Measurements from ENCODE around the gene TUBB2A. TPM values are rescaled to one million over a fixed set of nuclear protein-coding genes. Genes with fewer than 3 reads are reported as not detected.
A peak's percentile ranks its signal among the peaks of the same experiment; 100 is the strongest.
"Not testable (repeated sequence)": the region's sequence is repeated elsewhere in the genome, so short reads cannot be mapped to it uniquely, and the experiment has no call there.

Gene TUBB2A
- 1 to 10 TPM; 2.5 to 3.6 TPM for total RNA-seq

- peak within 1 kb of the TSS; percentile 80 for H3K4me3 Mint-ChIP-seq
- no peaks in the 10 kb centered on the region for H3K9me3 Mint-ChIP-seq
- peaks cover 25% of the 10 kb centered on the region for H3K4me1 Mint-ChIP-seq
- peaks cover 46% of the 10 kb centered on the region for H3K27me3 Mint-ChIP-seq
- CTCF ChIA-PET: interaction anchor here (0.5 to 2.1 kb wide), 29 partner anchors 8 to 586 kb away, joined by 3 to 17 read pairs (median 4); partner anchors contain the start of genes PSMG4 and TUBB2B
- POLR2A ChIA-PET: interaction anchor here (1.0 to 1.3 kb wide), 4 partner anchors 9 to 102 kb away, joined by 3 to 4 read pairs (median 4); partner anchors contain the start of genes BPHL and PSMG4
- peak; percentile 86 for DNase-seq
- peak within 1 kb of the TSS; percentile 74 for H3K27ac Mint-ChIP-seq
- peaks cover 6% of the 10 kb centered on the region for H3K36me3 Mint-ChIP-seq (ENCODE audit: low read depth)
These were observed at the start of gene TUBB2A for GRCh38 chr6:3157131-3157933. Gene TUBB2A (minus strand): TSS chr6:3157544. CDS start chr6:3157463, 81 bp downstream.

DNA sequence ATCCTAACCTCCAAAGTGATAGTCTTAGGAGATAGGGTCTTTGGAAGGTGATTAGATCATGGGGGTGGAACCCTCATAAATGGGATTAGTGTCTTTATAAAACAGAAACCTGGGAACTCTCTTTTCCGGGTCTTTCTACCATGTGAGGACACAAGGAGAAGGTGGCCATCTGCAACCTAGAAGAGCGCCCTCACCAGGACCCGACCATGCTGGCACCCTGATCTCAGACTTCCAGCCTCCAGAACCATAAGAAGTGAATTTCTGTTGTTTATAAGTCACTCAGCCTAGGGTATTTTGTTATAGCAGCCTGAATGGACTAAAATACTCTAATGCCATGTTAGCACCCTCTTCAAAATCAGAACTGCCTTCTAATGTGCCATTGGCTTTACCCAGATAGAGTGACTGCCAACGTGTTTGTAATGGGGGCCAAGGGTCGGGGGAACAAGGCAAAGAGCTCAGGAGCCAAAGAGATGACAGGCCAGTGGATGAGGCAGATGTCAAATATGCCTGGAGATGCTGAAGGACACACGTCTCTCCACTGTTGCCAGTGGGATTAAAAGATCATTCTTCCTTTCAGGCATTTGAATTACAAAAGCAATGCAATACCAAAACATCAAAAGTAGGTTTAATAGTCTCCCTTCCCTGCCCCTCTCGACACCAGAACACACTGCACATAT, 49.1 kb upstream of the TUBB2A start:
- H3K4me1 Mint-ChIP-seq: peaks cover 19% of the 10 kb centered on the region
- no peaks in the 10 kb centered on the region for H3K36me3 Mint-ChIP-seq (ENCODE audit: low read depth)
- POLR2A ChIA-PET: no interaction called here
- CTCF ChIA-PET: no interaction called here
- H3K9me3 Mint-ChIP-seq: no peaks in the 10 kb centered on the region
- no peak overlapping the region for H3K4me3 Mint-ChIP-seq
- DNase-seq: no peak
- H3K27ac Mint-ChIP-seq: no peak overlapping the region
- peaks cover 14% of the 10 kb centered on the region for H3K27me3 Mint-ChIP-seq

- Mint-ChIP-seq H3K4me3 (no peak overlapping the region), H3K9me3 (no peaks in the 10 kb centered on the region), H3K27ac (no peak overlapping the region), H3K36me3 (ENCODE audit: low read depth) (no peaks in the 10 kb centered on the region), H3K4me1 (peaks cover 19% of the 10 kb centered on the region), H3K27me3 (peaks cover 15% of the 10 kb centered on the region)
- ChIA-PET POLR2A (no interaction called here), CTCF (no interaction called here)
- DNase-seq: no peak
These were observed 48.6 kb upstream of the TUBB2A start for GRCh38 chr6:3205913-3206312.

DNA sequence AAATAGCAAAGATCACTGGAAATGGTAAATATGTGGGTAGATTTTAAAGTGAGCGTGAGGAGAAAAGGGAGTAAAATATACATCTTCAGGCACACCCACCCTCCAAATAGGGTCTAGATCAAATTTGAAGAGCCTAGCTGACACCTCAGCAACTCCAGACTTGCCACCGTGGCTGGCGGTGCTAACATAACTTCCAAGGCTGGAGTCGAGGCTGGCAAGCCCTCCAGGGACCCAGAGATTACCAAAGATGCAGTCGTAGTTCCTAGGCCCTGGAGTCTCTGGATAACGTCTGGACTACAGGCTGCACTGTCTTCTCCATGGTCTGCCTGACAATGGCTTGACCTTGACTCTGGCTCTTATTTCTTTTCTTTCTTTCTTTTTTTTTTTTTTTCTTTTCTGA, 47.6 kb upstream of the TUBB2A start:
- POLR2A ChIA-PET: no interaction called here
- H3K27ac Mint-ChIP-seq: no peak overlapping the region
- no peaks in the 10 kb centered on the region for H3K36me3 Mint-ChIP-seq (ENCODE audit: low read depth)
- no peaks in the 10 kb centered on the region for H3K9me3 Mint-ChIP-seq
- DNase-seq: no peak
- H3K27me3 Mint-ChIP-seq: peaks cover 23% of the 10 kb centered on the region
- H3K4me1 Mint-ChIP-seq: peaks cover 19% of the 10 kb centered on the region
- CTCF ChIA-PET: no interaction called here
- H3K4me3 Mint-ChIP-seq: no peak overlapping the region

DNA sequence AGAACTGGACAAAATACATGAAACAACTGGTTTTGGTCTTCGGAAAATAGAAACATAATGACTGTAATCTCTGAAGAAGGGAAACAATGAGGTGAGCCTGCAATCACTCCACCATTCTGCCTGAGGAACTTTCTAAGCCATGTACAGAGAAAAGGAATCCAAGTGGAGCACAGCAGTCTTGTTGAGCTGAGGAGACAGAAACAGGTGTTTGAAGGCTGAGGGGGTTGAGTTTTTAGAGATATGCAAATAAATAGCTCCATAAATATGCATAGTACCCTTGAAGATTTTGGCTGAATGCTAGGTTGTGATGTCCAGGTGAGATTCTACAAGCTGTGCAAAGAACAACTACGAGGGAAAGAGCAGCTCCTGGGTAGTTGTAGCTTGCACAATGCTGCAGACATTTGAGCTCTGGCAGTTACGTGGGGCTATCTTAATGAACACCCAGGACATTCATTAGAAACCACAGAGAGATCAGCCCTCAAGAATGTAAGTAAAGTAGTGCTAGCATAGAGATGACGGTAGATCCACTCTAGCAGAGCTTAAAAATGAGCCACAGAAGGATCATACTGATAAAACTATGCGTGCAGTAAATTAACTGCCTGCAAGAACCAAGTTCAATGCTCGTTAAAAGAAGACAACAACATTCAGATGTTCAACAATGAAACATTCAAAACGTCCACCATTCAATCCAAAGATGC, 45.8 kb upstream of the TUBB2A start:
- peaks cover 1% of the 10 kb centered on the region for H3K4me1 Mint-ChIP-seq
- no peak for DNase-seq
- H3K36me3 Mint-ChIP-seq (ENCODE audit: low read depth): no peaks in the 10 kb centered on the region
- peaks cover 29% of the 10 kb centered on the region for H3K27me3 Mint-ChIP-seq
- CTCF ChIA-PET: interaction anchor here (1.1 kb wide), 1 partner anchor 41 kb away, joined by 3 read pairs; no protein-coding TSS in a partner anchor
- H3K4me3 Mint-ChIP-seq: no peak overlapping the region
- POLR2A ChIA-PET: no interaction called here
- no peak overlapping the region for H3K27ac Mint-ChIP-seq
- H3K9me3 Mint-ChIP-seq: peaks cover 2% of the 10 kb centered on the region

GRCh38 chr6:3201388-3201787, 44.0 kb upstream of the TUBB2A start:
- H3K9me3 Mint-ChIP-seq: peaks cover 2% of the 10 kb centered on the region
- no peak for DNase-seq
- POLR2A ChIA-PET: no interaction called here
- CTCF ChIA-PET: interaction anchor here (1.4 kb wide), 1 partner anchor 50 kb away, joined by 5 read pairs; no protein-coding TSS in a partner anchor
- peaks cover 29% of the 10 kb centered on the region for H3K27me3 Mint-ChIP-seq
- no peak overlapping the region for H3K4me3 Mint-ChIP-seq
- H3K36me3 Mint-ChIP-seq (ENCODE audit: low read depth): no peaks in the 10 kb centered on the region
- no peak overlapping the region for H3K27ac Mint-ChIP-seq
- no peaks in the 10 kb centered on the region for H3K4me1 Mint-ChIP-seq

DNA sequence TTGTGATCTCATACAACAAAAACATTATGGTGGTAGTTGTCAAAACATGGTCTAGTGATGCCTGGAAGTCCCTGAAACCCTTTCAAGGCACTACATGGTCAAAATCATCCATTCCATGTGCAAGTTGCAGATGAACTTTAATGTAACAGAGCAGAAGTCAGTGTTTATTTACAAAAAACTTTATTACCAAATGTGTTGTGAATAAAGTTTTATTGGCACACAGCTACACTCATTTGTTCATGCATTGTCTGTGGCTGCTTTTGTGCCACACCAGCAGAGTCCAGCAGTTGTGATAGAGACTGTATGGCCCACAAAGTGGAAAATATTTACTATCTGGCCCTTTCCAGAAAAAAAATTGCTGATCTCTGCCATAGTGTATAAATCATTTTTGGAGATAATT, 43.3 kb upstream of the TUBB2A start:
- Mint-ChIP-seq H3K4me1 (no peaks in the 10 kb centered on the region), H3K4me3 (no peak overlapping the region), H3K27me3 (peaks cover 29% of the 10 kb centered on the region), H3K27ac (no peak overlapping the region), H3K36me3 (ENCODE audit: low read depth) (no peaks in the 10 kb centered on the region), H3K9me3 (peaks cover 2% of the 10 kb centered on the region)
- ChIA-PET CTCF (interaction anchor here (1.4 kb wide), 1 partner anchor 51 kb away, joined by 5 read pairs; no protein-coding TSS in a partner anchor), POLR2A (no interaction called here)
- no peak for DNase-seq

- DNase-seq: no peak
- no peaks in the 10 kb centered on the region for H3K36me3 Mint-ChIP-seq (ENCODE audit: low read depth)
- H3K4me3 Mint-ChIP-seq: no peak overlapping the region
- peaks cover 28% of the 10 kb centered on the region for H3K27me3 Mint-ChIP-seq
- H3K27ac Mint-ChIP-seq: no peak overlapping the region
- H3K9me3 Mint-ChIP-seq: peaks cover 2% of the 10 kb centered on the region
- CTCF ChIA-PET: no interaction called here
- H3K4me1 Mint-ChIP-seq: no peaks in the 10 kb centered on the region
- POLR2A ChIA-PET: no interaction called here
These were observed 42.0 kb upstream of the TUBB2A start for GRCh38 chr6:3199382-3199781.

DNA sequence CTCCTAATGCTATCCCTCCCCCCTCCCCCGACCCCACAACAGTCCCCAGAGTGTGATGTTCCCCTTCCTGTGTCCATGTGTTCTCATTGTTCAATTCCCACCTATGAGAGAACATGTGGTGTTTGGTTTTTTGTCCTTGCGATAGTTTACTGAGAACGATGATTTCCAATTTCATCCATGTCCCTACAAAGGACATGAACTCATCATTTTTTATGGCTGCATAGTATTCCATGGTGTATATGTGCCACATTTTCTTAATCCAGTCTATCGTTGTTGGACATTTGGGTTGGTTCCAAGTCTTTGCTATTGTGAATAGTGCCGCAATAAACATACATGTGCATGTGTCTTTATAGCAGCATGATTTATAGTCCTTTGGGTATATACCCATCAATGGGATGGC, 40.4 kb upstream of the TUBB2A start:
- H3K9me3 Mint-ChIP-seq; H3K4me1 Mint-ChIP-seq; H3K36me3 Mint-ChIP-seq (ENCODE audit: low read depth); H3K4me3 Mint-ChIP-seq; H3K27ac Mint-ChIP-seq; DNase-seq; CTCF ChIA-PET; POLR2A ChIA-PET: not testable (repeated sequence)
- peaks cover 18% of the 10 kb centered on the region for H3K27me3 Mint-ChIP-seq

- no peak overlapping the region for H3K27ac Mint-ChIP-seq
- CTCF ChIA-PET: no interaction called here
- H3K4me1 Mint-ChIP-seq: no peaks in the 10 kb centered on the region
- no peak overlapping the region for H3K4me3 Mint-ChIP-seq
- peaks cover 2% of the 10 kb centered on the region for H3K9me3 Mint-ChIP-seq
- POLR2A ChIA-PET: no interaction called here
- no peaks in the 10 kb centered on the region for H3K36me3 Mint-ChIP-seq (ENCODE audit: low read depth)
- DNase-seq: no peak
- H3K27me3 Mint-ChIP-seq: peaks cover 17% of the 10 kb centered on the region
These were observed 39.4 kb upstream of the TUBB2A start for GRCh38 chr6:3196770-3197169.

GRCh38 chr6:3195695-3196497, 38.6 kb upstream of the TUBB2A start:
- H3K27me3 Mint-ChIP-seq: peaks cover 13% of the 10 kb centered on the region
- POLR2A ChIA-PET: no interaction called here
- CTCF ChIA-PET: no interaction called here

DNA sequence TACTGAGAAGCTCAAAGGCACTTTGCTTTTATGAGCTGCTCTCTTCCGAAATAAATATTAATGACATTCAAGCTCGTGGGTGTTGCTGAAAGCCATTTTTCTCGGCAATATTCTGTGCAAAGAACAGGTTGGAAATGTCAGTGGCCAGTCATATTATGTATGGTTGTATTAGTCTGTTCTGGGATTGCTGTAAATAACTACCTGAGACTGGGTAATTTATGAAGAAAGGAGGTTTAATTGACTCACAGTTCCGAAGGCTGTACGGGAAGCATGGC, 38.0 kb upstream of the TUBB2A start:
- Mint-ChIP-seq H3K4me3 (no peak overlapping the region), H3K4me1 (no peaks in the 10 kb centered on the region), H3K9me3 (peaks cover 2% of the 10 kb centered on the region), H3K27me3 (peaks cover 10% of the 10 kb centered on the region), H3K27ac (no peak overlapping the region), H3K36me3 (ENCODE audit: low read depth) (no peaks in the 10 kb centered on the region)
- DNase-seq: no peak
- CTCF ChIA-PET: no interaction called here
- POLR2A ChIA-PET: interaction anchor here (1.6 kb wide), 1 partner anchor 14 kb away, joined by 3 read pairs; no protein-coding TSS in a partner anchor

More at GRCh38 chr6:3195695-3196497, 38.6 kb upstream of the TUBB2A start:
- Mint-ChIP-seq H3K9me3 (peaks cover 2% of the 10 kb centered on the region), H3K36me3 (ENCODE audit: low read depth) (no peaks in the 10 kb centered on the region), H3K4me1 (no peaks in the 10 kb centered on the region), H3K27ac (no peak overlapping the region), H3K4me3 (no peak overlapping the region)
- no peak for DNase-seq
